D721Med (cell line): ENCODE data around the gene MAN1C1.

ENCODE experiments used
- DNase-seq: peaks from one replicate; pipeline ENCODE4 v3.0.0; 2011; ENCODE audit warnings: low spot score; ENCODE audit not compliant: insufficient read length
- FAIRE-seq: peaks from 2 replicates; lab custom pipeline; 2011; peaks lifted over from hg19 to GRCh38; lab: Jason Lieb, UNC
- TF ChIP-seq, protein P1 (sequence below): IDR thresholded peaks from 2 replicates; pipeline ENCODE4 v1.5.1; 2012; ENCODE audit warnings: mild to moderate bottlenecking, control low read depth; ENCODE audit not compliant: insufficient read depth; ENCODE audit errors: missing control alignments

The MAN1C1 gene

DNA sequence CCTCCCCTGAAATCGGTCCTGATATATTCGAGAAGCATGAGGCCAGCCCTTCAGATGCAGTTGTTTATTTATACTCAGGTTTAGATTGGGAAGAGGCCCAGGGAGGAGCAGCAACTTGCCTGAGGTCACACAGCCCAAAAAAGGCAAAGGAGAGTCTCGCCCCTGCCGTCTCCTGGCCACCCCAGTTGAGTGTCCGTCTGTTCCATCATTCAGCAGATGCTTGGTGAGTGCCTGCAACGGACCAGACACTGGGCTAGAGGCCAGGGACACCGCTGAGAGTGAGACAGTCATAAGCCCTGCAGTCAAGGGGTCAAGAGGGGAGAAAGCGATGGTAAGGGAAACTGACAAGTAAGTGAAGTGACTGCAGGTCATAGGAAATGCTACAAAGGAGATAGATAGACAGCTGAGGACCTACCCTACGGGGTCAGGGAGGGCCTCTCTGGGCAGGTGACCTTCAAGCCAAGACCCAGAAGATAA is 168.0 kb downstream of the MAN1C1 start:
- FAIRE-seq, result no peak
- TF ChIP-seq, protein P1, sequence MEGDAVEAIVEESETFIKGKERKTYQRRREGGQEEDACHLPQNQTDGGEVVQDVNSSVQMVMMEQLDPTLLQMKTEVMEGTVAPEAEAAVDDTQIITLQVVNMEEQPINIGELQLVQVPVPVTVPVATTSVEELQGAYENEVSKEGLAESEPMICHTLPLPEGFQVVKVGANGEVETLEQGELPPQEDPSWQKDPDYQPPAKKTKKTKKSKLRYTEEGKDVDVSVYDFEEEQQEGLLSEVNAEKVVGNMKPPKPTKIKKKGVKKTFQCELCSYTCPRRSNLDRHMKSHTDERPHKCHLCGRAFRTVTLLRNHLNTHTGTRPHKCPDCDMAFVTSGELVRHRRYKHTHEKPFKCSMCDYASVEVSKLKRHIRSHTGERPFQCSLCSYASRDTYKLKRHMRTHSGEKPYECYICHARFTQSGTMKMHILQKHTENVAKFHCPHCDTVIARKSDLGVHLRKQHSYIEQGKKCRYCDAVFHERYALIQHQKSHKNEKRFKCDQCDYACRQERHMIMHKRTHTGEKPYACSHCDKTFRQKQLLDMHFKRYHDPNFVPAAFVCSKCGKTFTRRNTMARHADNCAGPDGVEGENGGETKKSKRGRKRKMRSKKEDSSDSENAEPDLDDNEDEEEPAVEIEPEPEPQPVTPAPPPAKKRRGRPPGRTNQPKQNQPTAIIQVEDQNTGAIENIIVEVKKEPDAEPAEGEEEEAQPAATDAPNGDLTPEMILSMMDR, result no peak
- DNase-seq, result no peak

DNA sequence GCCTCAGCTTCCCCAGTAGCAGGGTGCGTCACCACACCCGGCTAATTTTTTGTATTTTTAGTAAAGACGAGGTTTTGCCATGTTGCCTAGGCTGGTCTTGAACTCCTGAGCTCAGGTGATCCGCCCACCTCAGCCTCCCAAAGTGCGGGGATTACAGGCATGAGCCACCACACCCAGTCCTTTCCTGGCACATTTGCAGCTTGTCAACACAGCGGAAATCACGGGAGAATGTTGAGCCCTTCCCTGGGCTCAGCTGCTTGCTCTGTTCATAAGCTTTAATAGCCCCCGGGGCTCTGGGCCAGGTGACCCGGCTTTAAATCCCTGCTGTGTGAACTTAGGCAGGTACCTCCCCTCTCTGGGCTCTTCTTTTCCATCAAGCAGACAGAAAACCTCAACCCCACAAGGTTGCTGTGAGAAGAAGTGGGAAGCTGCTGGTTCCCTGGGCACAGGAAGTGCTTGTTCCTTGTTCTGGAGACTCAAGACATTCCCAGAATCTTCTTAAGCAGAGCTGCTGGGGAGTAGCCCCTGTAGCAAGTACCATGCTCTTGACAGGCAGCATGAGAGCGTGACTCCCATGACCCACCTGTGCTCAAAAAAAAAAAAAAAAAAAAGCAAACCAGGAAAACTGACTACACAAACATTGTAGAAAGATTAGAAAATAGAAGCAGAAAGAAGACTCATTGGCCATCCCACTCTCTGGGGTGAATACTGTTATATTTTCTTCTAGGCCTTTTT is 168.9 kb downstream of the MAN1C1 start:
- TF ChIP-seq, protein P1, result no peak
- FAIRE-seq, result no peak
- DNase-seq, result no peak

DNA sequence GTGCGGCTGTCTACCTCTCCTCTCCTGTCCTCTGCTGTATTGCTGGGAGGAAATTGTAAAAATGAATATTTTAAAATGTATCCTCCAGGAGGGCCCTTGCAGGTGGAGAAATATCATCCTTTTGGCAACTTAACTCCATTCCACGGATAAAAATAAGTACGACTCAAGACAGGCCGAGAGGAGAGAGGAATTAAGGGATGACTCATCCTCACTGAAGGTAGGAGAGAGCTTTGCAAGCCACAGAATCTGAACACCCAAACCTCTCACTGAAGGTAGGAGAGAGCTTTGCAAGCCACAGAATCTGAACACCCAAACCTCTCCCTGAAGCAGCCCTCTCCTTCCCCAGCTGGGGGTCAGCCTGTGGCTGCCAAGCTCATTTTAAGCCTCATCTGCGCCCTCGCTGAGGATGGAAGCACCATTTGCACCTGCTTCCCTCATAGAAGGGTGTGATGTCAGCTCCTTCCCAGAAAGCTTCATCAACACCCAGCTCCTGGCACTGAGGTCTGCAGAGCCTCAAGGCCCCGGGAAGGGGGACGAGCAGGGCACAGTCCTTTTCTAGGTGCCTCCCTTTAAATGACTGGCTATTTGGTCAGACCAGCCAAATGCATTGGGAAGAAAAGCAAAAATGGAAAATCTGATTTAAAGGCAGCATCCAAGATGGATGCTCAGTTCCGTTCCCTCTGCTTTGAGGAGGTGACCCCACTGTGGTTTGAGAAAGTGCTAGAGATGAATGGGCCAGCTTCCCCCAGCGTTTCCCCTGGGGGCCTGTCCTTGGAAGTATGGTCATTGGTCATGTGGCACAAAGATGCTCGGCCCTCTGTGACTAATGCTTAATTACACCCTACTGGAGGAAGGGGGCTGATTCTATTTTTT is 170.5 kb downstream of the MAN1C1 start:
- FAIRE-seq (no peak), DNase-seq (no peak)
- TF ChIP-seq, protein P1, result no peak

- FAIRE-seq (no peak), DNase-seq (no peak)
- TF ChIP-seq, protein P1, result no peak
Observed at GRCh38 chr1:25787760-25788166, 171.2 kb downstream of the MAN1C1 start.

GRCh38 chr1:25790472-25790871 is 173.9 kb downstream of the MAN1C1 start:
- DNase-seq (no peak), FAIRE-seq (no peak)

GRCh38 chr1:25792115-25792514 is 175.5 kb downstream of the MAN1C1 start:
- TF ChIP-seq, protein P1, result no peak
- FAIRE-seq (no peak), DNase-seq (no peak)

More at GRCh38 chr1:25790472-25790871, 173.9 kb downstream of the MAN1C1 start:
- TF ChIP-seq, protein P1, result no peak
